ENCODE data around the gene LRRN4. TPM values are rescaled to one million over a fixed set of nuclear protein-coding genes. Genes with fewer than 3 reads are reported as not detected.

LRRN4 gene
- total and polyA plus RNA-seq, 9 of the 15 experiments (the other 6 are each of a cell fraction or from before 2014, with no cell fraction given), result not detected

- 0 out of 4 replicates have a peak, but pooled peaks of 1 of the 2 experiments have one; percentile 19 for TF ChIP-seq MNT (conservative IDR thresholded peaks at IDR 0.05)
- no peak for TF ChIP-seq NUFIP1 (IDR thresholded peaks at IDR 0.05; ENCODE audit: partially characterized antibody)
- TF ChIP-seq FOS (IDR thresholded peaks at IDR 0.05; ENCODE audit: extremely low read depth, insufficient read length), result no peak
- no peak for TF ChIP-seq HMGN3 (IDR thresholded peaks at IDR 0.05; ENCODE audit: borderline replicate concordance, extremely low read depth, insufficient read length, low read depth, low read length)
- no peak for TF ChIP-seq SIRT6 (IDR thresholded peaks at IDR 0.05; ENCODE audit: low read depth, low read length)
- no peak for TF ChIP-seq SIX5 (IDR thresholded peaks at IDR 0.05; ENCODE audit: borderline replicate concordance in 1 of 2, insufficient read depth in 1 of 2, low read depth in 1 of 2, low read length in 2 of 2)
- no peak for TF ChIP-seq YY1 (IDR thresholded peaks at IDR 0.05; ENCODE audit: borderline replicate concordance in 1 of 3, control insufficient read depth in 1 of 3, extremely low read depth in 1 of 3, insufficient read depth in 3 of 3, insufficient read length in 1 of 3, insufficient replicate concordance in 2 of 3, low read depth in 1 of 3, low read length in 2 of 3)
- 0 out of 2 replicates have a peak, but pooled peaks have one; percentile 13 for TF ChIP-seq THRA (IDR thresholded peaks at IDR 0.05)
- TF ChIP-seq RNF2 (IDR thresholded peaks at IDR 0.05), result 0 out of 2 replicates have a peak, but pooled peaks have one; percentile 47
- TF ChIP-seq PKNOX1 (IDR thresholded peaks at IDR 0.05), result peak; percentile 90
- TF ChIP-seq NR2C1 (IDR thresholded peaks at IDR 0.05), result peak; percentile 19; the same call in 1 of the 2 replicates
- TF ChIP-seq NR2C1 (tag; IDR thresholded peaks at IDR 0.05), result no peak
- no peak for TF ChIP-seq ZNF407 (IDR thresholded peaks at IDR 0.05; ENCODE audit: low read depth)
- TF ChIP-seq CBFA2T3 (IDR thresholded peaks at IDR 0.05), result peak; percentile 57; the same call in 1 of the 2 replicates
Measured at GRCh38 chr20:6034134-6034969, 19.5 kb downstream of the LRRN4 start (continued).
